GM18907 (cell line): Measurements from ENCODE around the gene LIAS.
"Not testable (repeated sequence)": the region's sequence is repeated elsewhere in the genome, so short reads cannot be mapped to it uniquely, and the experiment has no call there.

Source experiments
- ATAC-seq: cut with Tn5 transposase; IDR thresholded peaks from one replicate; pipeline ENCODE4 v1.9.1; 2021; ENCODE audit warnings: mild to moderate bottlenecking, moderate library complexity; ENCODE audit not compliant: unreplicated experiment

The LIAS gene

DNA sequence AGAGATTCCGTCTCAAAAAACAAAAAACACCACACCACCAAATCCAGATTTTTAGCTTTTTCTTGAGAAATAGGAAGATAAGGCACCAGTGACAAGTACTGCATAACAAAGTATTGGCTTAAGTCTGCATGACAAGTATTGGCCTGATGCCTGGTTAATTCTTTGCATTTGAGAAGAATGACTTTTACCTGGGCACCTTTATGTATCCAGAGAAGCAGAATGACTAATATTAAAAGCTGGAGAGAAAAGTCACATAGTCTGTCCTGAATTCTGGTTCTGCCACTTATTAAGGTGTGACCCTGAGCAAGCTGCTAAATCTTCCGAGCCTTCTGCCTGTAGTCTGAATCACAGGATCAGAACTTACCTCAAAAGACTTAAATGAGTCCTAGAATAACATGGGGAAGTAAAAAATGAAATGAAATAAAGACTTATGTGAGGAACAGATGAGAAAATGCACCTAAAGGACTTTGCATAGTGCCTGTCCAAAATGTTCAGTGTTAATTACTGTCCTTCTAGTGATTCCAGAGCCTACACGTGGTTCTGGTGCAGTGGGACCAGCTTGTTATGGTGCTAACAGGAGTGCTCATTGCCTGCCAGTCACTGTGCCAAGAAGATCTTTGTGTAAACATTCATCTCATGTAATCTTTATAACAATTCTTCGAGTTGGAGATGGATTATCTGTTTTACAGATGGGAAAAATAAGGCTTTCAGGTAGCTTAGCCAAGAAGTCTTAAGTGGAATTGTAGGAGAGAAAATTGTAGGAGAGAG lies 36.8 kb downstream of the LIAS start:
- no peak for ATAC-seq

GRCh38 chr4:39497909-39498726 lies 39.3 kb downstream of the LIAS start:
- no peak for ATAC-seq

DNA sequence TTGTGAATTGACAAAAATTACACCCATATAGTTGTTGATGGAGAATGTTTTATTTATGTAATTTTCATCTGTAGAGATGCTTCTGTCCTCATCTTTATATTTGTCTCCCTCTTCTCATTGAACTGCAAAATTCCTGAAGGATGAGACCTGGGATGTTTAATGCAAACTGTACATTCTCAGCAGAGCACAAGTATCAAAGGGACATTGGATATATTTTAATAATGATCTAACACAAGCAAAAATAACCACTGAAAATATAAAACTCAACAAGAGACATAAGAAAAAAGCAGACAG lies 39.8 kb downstream of the LIAS start:
- ATAC-seq = no peak

- ATAC-seq = no peak
Observed at GRCh38 chr4:39502019-39502663, 43.3 kb downstream of the LIAS start.

DNA sequence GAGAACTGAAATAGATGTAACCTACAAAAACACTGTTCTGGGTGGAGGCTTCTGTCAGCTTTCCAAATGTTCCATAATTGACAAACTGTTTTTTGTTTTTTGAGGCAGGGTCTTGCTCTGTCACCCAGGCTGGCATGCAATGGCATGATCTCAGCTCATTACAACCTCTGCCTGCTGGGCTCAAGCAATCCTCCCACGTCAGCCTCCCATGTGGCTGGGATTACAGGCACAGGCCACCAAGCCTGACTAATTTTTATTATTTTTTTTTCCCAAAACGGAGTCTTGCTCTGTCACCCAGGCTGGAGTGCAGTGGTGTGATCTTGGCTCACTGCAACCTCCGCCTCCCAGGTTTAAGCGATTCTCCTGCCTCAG lies 43.8 kb downstream of the LIAS start:
- ATAC-seq = not testable (repeated sequence)

DNA sequence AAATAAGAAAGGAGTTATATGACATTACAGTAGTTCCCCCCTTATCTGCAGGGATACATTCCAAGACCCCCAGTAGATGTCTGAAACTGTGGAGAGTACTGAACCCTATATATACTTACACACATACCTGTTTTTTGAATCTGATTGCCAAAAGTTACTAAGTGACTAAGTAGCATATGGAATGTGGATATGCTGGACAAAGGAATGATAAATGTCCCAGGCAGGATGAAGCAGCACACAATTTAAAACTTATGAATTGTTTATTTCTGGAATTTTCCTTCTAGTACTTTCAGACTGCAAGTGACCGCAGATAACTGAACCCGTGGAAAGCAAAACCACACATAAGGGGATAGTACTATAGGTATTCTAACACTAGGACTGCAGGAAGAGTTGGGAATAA lies 45.7 kb downstream of the LIAS start:
- no peak for ATAC-seq

GRCh38 chr4:39505581-39505980 lies 46.7 kb downstream of the LIAS start:
- no peak for ATAC-seq

DNA sequence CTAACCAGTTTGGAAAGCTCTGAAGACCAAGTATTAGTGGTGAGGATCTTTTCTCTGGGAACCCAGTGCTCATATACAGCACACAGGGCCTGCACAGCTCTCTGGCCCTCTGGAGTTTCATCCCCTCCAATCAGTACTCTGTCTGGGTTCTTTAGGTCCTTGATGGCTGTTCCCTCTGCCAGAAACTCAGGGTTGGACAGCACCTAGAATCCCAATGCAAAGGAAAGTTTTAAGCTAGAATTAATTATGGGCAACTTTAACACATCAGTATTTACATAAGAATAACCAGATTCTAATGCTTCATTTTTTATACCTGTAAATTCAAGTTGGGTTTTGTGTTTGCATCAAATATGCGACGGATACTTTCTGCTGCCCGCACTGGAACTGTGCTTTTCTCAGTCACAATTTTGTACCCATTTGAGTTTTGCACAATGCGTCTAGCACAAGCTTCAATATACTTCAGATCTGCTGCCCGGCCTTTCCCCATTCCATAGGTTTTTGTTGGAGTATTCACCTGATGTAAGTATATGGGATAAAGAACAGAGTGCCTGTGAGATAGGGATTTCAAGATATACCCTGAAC lies 51.6 kb downstream of the LIAS start:
- no peak for ATAC-seq

GRCh38 chr4:39514266-39514665 lies 55.4 kb downstream of the LIAS start:
- ATAC-seq = not testable (repeated sequence)

DNA sequence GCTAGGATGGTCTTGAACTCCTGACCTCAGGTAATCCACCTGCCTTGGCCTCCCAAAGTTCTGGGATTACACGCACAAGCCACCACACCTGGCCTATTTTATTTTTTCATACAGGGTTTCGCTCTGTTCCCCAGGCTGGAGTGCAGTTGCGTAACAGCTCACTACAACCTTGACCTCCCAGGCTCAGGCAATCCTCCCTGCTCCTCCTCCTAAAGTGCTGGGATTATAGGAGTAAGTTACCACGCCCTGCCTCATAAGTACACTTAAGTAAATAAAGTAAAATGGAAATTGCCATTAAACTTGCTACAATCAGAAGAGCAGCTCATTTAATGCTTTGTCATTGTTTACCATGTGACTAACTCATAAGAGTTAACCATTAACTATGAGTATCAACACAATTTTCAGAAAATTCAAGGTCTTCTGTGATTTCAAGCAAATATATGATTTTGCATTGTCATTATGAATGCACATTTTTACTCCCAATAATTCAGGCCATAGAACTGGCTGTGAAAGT lies 56.1 kb downstream of the LIAS start:
- ATAC-seq = no peak

DNA sequence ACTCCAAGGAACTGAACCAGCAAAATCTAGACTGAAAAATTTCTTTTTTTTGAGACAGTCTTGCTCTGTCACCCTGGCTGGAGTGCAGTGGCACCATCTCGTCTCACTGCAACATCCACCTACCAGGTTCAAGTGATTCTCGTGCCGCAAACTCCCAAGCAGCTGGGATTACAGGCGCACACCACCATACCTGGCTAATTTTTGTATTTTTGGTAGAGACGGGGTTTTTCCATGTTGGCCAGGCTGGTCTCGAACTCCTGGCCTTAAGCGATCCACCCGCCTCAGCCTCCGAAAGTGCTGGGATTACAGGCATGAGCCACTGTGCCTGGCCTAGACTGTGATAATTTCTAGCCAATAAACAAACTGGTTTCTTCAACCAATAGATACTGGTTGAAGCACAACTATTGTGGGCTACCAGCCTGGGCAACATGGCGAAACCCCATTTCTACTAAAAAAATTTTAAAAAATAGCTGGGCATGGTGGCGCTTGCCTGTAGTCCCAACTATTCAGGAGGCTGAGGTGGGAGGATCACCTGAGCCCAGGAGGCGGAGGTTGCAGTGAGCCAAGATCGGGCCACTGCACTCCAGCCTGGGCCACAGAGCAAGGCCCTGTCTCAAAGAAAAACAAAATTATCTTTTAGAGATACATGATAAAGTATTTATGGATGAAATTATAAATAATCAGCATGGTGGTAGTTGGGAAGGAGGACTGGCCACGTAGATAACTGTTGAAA lies 57.0 kb downstream of the LIAS start:
- ATAC-seq = not testable (repeated sequence)

- no peak for ATAC-seq
Observed at GRCh38 chr4:39516407-39516966, 57.6 kb downstream of the LIAS start.

DNA sequence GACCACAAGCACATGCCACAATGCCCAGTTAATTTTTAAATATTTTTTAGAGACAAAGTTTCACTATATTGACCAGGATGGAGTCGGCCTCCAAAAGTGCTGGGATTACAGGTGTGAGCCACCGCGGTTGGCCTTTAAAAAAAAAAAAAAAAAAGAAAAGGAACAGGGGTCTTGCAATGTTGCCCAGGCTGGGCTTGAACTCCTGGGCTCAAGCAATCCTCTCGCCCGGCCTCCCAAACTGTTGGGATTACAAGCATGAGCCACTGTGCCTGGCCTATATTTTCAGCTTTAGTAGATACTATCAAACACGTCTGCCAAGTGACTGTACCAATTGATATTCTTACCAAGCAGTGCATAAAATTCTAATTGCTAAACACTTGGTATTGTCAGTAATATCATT lies 59.6 kb downstream of the LIAS start:
- ATAC-seq = no peak

DNA sequence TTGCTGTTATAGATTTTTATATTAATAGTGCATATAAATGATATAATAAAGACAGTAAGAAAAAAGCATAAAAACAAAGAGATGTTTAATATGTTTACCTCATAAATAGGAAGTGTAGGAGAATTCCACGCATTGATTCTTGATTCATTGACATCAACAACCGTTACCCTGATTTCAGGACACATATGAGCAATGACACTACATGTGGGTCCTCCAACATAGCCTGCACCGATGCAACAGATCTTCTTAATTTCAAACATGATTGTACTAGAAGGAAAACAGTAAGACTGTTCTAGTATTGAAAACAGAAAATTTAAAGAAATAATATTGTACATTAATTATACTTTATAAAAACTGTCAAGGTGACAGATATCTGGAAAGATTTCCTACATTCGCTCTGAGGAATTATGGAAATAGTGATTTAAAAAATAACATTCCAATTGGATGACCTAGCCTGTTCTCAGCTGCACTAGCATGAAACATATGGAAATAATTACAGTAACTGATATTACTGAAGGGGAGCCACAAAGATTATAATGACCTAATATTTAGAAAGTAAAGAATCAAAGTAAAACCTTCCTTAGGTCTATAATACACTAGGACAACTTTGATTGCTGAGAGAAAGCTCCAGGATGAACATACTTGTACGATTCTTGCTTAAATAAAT lies 62.5 kb downstream of the LIAS start:
- no peak for ATAC-seq

DNA sequence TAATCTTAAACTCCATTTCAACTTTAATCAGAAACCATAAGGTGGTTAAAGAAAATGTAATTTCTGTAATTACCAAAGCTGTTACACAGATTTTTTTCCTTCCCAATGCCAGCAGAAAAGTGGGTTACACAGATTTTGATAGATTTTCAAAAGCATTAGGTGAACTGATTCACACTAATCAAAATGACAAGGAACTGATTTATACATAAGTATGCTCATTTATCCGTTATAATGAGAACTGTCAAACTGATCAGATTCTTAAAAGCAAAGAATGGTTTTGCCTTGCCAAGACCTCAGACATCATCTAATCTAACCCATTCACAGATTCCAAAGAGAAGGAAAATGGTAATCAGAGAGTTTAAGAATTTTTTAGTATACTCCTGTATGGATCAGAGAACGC lies 63.2 kb downstream of the LIAS start:
- no peak for ATAC-seq

DNA sequence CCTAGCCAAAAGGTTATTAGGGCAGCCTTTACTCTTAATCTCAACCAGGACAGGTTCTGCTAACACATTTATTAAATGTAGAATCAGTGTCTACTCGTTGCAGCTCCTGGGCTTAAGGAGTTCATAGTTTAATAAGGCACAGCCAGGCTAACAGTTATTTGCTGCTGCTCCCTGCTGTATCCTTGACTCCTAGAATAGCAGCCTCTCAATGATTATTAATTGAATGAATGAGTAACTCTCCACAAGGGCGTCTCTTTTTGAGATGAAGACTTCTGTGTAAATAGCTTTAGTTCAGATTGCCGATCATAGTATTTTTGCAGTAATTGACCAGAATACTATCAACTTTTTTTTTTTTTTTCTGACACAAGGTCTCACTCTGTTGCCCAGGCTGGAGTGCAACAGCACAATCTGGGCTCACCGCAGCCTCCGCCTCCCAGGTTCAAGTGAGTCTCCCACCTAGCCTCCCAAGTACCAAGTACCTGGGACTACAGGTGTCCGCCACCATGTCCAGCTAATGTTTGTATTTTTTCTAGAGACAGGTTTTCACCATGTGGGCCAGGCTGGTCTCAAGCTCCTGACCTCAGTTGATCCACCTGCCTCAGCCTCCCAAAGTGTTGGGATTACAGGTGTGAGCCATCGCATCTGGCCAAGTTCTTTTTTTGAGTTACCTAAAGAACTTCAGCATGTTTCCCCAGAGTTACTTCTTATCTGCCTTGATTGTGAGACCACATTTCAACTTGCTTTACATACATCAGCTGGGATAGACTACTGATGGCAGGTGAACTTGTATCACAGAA lies 65.5 kb downstream of the LIAS start:
- no peak for ATAC-seq

- no peak for ATAC-seq
Observed at GRCh38 chr4:39525822-39526690, 67.2 kb downstream of the LIAS start.

DNA sequence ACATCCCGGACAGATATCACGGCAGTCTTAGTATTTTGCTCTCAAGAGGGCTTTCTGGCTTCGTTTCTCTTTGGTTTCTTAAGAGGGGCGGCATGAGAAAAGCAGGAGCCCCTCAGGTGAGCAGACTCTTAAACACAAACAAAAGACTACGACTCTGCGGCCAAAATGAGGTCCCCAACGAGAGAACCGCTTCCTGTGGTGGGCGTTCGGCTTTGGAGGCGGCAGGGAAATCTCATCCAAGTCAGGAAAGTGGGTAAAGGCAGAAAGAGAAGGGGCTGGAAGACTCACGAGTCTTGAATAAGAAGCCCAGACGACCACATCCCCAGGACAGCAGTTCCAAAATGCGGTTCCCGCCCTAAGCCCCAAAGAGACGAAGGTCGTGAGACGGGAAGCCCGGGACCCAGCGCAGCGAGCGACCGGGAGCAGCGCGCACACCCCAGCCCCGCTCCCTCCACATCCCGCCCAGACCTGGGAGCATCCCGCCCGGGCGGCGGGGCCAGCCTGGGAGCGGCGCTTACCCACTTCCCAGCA lies 68.0 kb downstream of the LIAS start:
- peak; percentile 27 for ATAC-seq
